ENCODE data around the gene ATP2C2. TPM values are rescaled to one million over a fixed set of nuclear protein-coding genes. Genes with fewer than 3 reads are reported as not detected.

The ATP2C2 gene
- total RNA-seq, 1 experiment from 2014 or later, result not detected

DNA sequence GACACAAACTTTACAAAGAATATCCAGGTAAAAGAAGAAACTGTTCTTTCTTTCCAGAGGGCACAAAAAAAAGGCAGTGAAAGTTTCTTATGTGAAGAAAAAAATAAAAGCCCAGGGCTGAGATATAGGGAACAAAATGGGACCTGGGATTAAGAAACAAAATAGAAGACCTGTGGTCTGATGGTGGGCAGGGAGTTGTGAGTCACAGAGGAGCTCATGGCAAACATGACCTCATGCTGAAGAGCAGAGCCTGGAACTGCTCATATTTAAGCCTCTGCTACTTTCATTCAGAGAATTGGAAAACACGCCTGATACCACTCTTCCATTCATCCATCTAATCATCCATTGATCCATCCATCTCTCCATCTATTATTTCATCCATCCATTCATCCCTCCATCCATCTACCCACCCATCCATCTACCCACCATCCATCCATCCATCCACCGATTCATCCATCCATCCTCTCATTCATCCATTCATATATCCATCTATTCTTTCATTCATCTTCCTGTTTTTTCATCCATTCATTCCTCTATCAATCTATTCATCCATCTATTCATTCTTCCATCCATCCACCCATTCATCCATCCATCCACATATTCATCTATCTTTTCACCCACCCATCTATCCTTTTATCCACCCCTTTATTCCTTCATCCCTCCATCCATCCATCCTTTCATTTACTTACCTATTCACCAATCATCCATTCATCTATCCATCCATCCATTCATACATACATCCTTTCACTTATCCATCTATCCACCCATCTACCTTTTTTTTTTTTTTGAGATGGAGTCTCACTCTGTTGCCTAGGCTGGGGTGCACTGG lies 43.7 kb upstream of the ATP2C2 start:
- intact Hi-C loops (cut with micrococcal nuclease; ENCODE audit: unreplicated experiment), result no loop called here
- ChIA-PET POLR2A (ENCODE audit: low non-redundant PET) (no interaction called here), CTCF (no interaction called here)
- H3K4me1 ChIP-seq (ENCODE audit: insufficient read depth, low read length, poor library complexity, severe bottlenecking), result no peaks in the 10 kb centered on the region
- H3K9me3 ChIP-seq (ENCODE audit: low read depth, low read length, poor library complexity, severe bottlenecking), result no peaks in the 10 kb centered on the region
- no peak overlapping the region for H3K27ac ChIP-seq (ENCODE audit: low read depth, low read length, poor library complexity, severe bottlenecking)
- DNase-seq (ENCODE audit: low spot score), result no peak
- H3K4me3 ChIP-seq (ENCODE audit: low read depth, low read length, poor library complexity, severe bottlenecking), result no peak overlapping the region
- no peak for TF ChIP-seq EZH2 (IDR thresholded peaks at IDR 0.05; ENCODE audit: borderline replicate concordance, low read depth, low read length, poor library complexity, severe bottlenecking)
- TF ChIP-seq CTCF (conservative IDR thresholded peaks at IDR 0.05; ENCODE audit: low read depth, low read length), result no peak
- no TSS peak for BruUV-seq (replicated peaks)
- no peaks in the 10 kb centered on the region for H3K36me3 ChIP-seq (ENCODE audit: insufficient read depth, low read length, poor library complexity, severe bottlenecking)
- H3K27me3 ChIP-seq (replicated peaks; ENCODE audit: insufficient read depth, low read depth, low read length, poor library complexity), result no peaks in the 10 kb centered on the region

- Histone ChIP-seq H3K4me1 (ENCODE audit: insufficient read depth, low read length, poor library complexity, severe bottlenecking) (no peaks in the 10 kb centered on the region), H3K9me3 (ENCODE audit: low read depth, low read length, poor library complexity, severe bottlenecking) (no peaks in the 10 kb centered on the region), H3K36me3 (ENCODE audit: insufficient read depth, low read length, poor library complexity, severe bottlenecking) (no peaks in the 10 kb centered on the region), H3K27ac (ENCODE audit: low read depth, low read length, poor library complexity, severe bottlenecking) (no peak overlapping the region), H3K4me3 (ENCODE audit: low read depth, low read length, poor library complexity, severe bottlenecking) (no peak overlapping the region), H3K27me3 (replicated peaks; ENCODE audit: insufficient read depth, low read depth, low read length, poor library complexity) (no peaks in the 10 kb centered on the region)
- DNase-seq (ENCODE audit: low spot score), result no peak
- ChIA-PET CTCF (no interaction called here), POLR2A (ENCODE audit: low non-redundant PET) (no interaction called here)
- no TSS peak for BruUV-seq (replicated peaks)
- intact Hi-C loops (cut with micrococcal nuclease; ENCODE audit: unreplicated experiment), result no loop called here
- TF ChIP-seq CTCF (conservative IDR thresholded peaks at IDR 0.05; ENCODE audit: low read depth, low read length), result no peak
These were observed 41.8 kb upstream of the ATP2C2 start for GRCh38 chr16:84326545-84326944.

GRCh38 chr16:84327926-84328505 lies 40.3 kb upstream of the ATP2C2 start:
- no peak overlapping the region for H3K27ac ChIP-seq (ENCODE audit: low read depth, low read length, poor library complexity, severe bottlenecking)
- no peaks in the 10 kb centered on the region for H3K27me3 ChIP-seq (replicated peaks; ENCODE audit: insufficient read depth, low read depth, low read length, poor library complexity)
- no peak overlapping the region for H3K4me3 ChIP-seq (ENCODE audit: low read depth, low read length, poor library complexity, severe bottlenecking)
- POLR2A ChIA-PET (ENCODE audit: low non-redundant PET), result no interaction called here
- CTCF ChIA-PET, result no interaction called here
- no peaks in the 10 kb centered on the region for H3K4me1 ChIP-seq (ENCODE audit: insufficient read depth, low read length, poor library complexity, severe bottlenecking)
- TF ChIP-seq CTCF (conservative IDR thresholded peaks at IDR 0.05; ENCODE audit: low read depth, low read length) (no peak), EZH2 (IDR thresholded peaks at IDR 0.05; ENCODE audit: borderline replicate concordance, low read depth, low read length, poor library complexity, severe bottlenecking) (no peak)
- H3K36me3 ChIP-seq (ENCODE audit: insufficient read depth, low read length, poor library complexity, severe bottlenecking), result no peaks in the 10 kb centered on the region
- no peaks in the 10 kb centered on the region for H3K9me3 ChIP-seq (ENCODE audit: low read depth, low read length, poor library complexity, severe bottlenecking)
- no peak for DNase-seq (ENCODE audit: low spot score)
- intact Hi-C loops (cut with micrococcal nuclease; ENCODE audit: unreplicated experiment), result no loop called here
- no TSS peak for BruUV-seq (replicated peaks)
